CD4-positive, alpha-beta T cell treated with Interleukin-15 for 4 hours (primary cell): ENCODE results near the gene MFN2.
"Not testable (repeated sequence)": the region's sequence is repeated elsewhere in the genome, so short reads cannot be mapped to it uniquely, and the experiment has no call there.

Experiments
- DNase-seq: peaks from one replicate; pipeline ENCODE4 v3.0.0-alpha.2; 2020; ENCODE audit warnings: low spot score

MFN2 gene

DNA sequence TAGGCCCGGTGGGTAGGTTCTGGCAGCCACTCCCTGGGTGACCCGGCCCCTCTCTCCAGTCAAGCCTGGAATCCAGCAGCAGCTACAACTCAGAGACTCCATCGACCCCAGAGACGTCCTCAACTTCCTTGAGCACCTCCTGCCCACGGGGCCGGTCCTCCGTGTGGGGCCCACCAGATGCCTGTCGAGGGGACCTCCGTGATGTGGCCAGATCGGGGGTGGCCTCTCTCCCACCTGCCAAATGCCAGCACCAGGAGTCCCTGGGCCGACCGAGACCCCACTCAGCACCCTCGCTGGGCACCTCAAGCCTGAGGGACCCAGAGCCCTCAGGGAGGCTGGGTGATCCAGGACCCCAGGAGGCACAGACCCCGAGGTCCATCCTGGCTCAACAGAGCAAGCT is 41.8 kb downstream of the MFN2 start:
- DNase-seq, result no peak

DNA sequence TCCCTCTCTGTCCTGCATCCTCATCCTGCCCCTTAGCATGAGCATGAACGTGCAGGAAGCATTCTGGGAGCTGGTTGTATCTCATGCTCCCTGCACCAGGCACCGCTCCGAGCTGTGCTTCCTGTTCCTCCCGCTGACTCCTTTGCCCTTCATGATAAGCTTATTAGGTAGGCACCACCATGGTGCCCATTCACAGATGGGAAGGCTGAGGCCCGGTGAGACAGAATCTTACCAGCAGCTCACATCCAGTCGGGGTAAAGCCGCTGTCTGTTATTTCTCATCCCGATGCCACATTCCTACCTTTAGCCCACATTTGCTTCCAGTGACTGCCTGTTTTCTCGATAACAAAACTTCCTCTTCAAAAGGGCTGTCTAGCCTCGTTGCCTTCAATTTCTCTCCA is 46.3 kb downstream of the MFN2 start:
- DNase-seq, result no peak

DNA sequence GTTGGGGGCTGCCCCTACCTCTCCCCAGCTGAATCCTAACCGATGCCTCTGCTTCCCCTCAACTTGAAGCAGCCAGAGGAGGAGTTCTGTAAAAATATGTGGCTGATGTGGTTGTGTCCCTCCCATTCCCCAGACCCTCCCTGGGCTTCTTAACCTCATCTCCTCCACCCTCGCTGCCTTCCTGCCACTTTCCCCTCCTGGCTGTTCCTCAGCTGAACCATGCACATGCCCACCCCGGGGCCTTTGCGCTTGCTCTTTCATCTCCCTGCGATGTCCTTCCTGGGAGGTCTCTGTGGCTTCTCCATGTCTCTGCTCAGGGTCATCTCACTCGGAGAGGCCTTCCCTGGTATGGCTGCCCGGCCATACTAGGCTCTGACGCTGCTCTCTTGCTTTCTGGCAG is 48.0 kb downstream of the MFN2 start:
- DNase-seq, result no peak

DNA sequence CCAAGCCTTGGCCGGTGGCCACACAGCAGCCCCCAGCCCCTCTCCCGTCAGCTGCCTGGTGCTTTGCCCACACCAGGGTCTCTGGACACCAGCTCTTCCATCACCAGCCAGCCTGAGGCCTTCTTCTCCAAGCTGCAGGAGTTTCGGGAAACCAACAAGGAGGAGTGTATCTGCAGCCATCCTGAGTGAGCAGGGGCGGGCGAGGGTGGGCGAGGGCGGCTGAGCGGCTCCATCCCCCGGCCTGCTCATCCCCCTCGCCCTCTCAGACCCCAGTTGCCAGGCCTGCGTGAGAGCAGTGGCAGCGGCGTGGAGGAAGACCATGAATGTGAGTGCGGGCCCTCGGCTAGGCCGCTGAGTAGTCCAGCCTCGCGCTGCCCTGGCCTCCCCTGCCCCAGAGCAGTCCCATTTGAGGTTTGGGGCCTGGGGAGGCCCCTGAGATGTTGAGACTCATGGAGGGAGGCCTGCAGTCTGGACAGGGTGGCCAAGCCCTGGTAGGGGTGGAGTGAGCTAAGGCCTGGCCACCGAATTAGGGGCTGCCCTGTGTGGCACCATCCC is 48.8 kb downstream of the MFN2 start:
- no peak for DNase-seq

DNA sequence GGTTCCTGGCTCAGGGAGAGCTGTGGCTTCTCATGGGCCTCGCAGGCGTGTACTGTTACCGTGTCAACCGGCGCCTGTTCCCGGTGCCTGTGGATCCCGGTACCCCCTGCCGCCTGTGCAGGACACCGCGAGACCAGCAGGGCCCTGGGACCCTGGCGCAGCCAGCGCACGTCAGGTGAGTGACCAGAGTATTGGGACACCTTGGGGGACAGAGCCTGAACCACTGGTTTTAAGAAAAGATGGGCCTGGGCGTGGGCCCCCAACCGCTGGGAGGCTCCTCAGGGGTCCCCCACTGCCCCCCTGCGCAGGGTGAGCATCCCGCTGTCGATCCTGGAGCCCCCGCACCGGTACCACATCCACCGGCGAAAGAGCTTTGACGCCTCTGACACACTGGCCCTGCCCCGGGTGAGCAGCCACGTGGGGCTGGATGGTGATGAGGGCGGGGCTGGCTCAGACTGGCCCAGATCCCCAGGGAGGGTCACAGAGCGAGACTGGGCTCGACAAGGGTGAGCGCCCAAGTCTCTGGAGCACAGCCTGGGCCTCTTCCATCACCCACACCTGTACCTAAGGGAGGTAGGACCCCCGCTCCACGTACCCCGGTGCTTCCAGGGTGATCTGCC is 49.6 kb downstream of the MFN2 start:
- no peak for DNase-seq

DNA sequence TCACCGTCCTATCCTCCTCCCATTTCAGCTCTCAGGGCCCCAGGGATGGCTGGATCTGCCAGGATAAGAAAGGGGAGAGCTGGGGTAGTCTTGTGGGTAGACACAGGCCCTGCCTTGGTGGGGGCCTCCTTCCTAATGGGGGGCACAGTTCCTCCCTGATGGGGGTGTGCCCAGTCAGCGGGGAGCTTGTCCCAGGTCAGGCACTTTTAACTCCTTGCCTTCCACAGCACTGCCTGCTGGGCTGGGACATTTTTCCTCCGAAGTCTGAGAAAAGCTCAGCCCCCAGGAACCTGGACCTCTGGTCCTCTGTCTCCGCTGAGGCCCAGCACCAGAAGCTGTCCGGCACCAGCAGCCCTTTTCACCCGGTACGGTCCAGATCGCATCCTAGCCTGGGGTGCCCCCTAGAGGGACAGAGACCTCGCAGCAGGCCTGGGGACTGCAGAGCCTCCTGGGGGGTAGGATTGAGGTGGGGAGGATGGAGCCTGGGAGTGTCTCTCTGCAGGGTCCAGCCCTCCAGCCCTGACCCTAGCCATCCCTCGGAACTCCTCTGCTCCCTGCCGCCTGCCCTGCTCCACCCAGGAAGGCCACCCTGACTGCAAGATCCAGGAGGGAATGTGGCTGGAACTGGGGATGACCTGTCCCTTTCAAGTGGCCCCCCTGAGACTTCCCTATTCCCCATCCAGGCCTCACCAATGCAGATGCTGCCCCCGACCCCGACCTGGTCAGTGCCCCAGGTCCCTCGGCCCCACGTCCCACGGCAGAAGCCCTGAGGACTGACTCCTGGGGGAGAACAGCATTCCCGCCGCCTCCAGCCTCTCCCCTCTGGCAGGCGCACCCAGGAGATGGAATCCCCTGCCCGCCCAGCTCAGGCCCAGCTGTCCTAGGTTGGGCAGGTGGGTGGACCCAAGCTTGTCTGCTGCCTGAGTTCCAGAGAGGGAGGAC is 51.1 kb downstream of the MFN2 start:
- no peak for DNase-seq

- no peak for DNase-seq
Measured at GRCh38 chr1:12032161-12032621, 51.9 kb downstream of the MFN2 start.

DNA sequence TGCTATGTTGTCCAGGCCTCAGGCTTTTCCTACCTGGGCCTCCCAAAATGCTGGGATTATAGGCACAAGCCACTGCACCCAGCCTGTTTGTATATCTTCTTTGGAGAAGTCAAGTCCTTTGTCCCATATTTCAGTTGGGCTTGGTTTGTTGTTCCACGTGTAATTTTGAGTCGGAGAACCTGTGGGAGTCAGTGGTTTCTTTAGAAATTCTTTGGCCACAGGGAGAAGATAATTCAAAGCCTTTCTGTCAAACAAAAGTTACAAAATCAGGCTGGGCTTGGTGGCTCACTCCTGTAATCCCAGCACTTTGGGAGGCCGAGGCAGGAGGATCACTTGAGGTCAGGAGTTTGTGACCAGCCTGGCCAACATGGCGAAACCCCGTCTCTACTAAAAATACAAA is 53.2 kb downstream of the MFN2 start:
- not testable (repeated sequence) for DNase-seq

DNA sequence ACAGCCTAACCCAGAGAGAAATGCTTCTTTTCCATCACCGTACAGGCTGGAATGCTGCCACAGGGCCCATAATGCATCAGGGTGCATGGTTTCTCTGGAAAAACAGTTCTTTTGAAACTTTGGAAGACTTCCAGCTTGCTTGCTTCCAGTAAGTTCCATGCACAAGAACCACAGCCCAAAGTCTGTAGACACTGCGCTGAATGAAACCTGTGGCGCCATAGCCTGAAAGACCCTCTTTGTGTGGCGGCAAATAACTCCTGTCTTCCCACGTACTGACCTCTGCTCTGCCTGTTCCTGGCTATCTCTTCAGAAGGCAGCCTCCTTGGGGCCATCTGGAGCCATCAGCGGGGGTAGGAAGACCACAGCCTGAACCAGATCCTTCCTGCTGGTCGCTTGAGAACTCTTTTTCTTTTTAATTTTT is 54.1 kb downstream of the MFN2 start:
- DNase-seq, result no peak

DNA sequence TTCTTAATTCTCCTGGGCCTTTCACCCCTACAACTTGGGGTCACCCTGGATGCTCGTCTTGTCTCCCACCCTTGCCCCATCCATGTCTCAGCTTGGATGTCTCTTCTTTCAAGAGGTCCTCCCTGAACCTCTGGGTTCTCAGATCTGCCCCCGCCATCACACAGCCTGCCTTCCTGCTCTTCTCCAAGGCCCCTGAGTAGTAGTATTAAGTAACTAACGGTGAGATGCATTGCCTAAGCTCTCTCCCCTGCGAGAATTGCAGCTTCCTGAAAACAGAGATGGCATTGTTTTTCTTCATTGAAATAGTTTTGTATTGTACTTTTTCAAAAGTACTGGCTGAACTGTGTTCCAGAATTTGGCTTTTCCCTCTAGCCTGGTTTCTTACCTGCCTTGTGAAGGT is 55.1 kb downstream of the MFN2 start:
- DNase-seq, result no peak

DNA sequence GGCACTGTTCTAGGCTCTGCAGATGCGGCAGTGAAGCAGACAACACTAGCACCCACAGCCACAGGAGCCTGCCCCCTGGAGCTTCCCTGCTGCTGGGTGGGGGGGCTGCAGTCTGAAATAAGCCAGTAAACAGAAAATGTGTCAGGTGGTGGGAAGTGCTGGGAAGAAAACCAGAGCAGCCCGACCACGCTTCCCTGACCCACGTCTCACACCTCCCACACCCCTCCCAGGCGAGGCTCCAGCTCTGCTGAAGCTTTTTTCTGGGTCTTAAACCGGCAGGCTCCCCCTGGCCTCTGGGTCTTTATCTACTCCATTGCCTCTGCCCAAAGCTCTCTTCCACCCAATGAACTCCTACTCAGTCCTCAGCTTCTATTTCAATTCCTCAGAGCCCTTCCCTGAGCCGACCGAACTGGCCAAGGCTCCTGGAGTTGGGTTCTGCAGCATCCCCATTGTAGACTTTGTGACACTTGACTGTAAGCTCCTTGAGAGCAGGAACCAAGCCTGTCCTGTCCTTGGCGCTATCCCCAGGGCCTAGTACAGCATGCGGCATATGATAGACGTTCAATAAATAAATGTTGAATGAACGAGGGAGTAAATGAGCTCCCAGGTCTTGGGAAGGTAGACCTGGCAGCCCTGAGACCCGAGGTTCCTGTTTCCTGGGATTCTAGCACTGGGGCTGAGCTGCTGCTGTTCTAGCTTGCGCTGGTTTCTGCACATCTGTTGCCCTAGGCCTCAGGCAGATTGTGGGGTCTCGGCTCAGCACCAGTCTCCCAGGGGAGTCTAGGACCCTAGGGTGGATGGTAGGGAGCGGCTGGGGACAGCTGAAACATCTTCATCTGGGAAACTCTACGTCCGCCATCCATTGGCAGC is 57.5 kb downstream of the MFN2 start:
- no peak for DNase-seq

GRCh38 chr1:12038356-12039163 is 58.3 kb downstream of the MFN2 start:
- no peak for DNase-seq

GRCh38 chr1:12039164-12039525 is 58.9 kb downstream of the MFN2 start:
- no peak for DNase-seq

DNA sequence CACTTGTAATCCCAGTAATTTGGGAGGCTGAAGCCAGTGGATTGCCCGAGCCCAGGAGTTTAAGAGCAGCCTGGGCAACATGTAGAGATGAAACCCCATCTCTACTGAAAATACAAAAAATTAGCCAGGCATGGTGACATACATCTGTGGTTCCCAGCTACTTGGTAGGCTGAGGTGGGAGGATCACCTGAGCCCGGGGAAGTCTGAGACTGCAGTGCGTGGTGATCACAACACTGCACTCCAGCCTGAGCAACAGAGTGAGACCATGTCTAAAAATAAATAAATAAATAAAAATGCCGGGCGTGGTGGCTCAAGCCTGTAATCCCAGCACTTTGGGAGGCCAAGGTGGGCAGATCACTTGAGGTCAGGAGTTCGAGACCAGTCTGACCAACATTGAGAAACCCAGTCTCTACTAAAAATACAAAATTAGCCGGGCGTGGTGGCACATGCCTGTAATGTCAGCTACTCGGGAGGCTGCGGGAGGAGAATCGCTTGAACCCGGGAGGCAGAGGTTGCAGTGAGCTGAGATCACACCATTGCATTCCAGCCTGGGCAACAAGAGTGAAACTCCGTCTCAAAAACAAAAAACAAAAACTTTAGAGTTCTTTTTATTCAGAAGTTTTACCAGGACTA is 59.7 kb downstream of the MFN2 start:
- not testable (repeated sequence) for DNase-seq

DNA sequence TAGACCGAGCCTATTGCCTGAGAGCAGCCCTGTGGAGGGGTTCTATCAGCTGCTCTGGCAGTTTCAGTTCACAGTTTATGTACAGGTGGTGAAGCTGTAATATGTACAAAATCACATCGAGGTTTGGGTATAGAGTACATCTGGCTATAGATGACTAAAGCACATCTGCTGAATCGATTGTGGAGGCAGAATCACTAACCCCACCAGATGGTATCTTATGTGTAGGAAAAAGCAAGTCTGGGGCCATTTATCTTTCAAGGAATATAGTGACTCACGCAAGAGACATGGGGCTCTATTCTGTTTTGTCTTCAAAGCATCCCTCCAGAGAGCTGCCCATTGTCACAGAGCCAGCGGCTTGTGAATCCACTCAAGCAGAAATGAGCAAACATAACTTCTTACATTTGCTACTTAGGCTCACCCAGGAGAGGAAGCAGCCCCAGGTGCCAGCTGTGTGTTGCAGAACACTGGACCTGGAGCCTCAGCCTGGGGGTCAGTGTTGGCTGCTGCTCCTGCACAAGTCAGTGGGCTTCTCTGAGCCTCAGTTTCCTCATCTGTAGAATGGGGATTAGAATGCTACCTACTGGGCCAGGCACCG is 60.3 kb downstream of the MFN2 start:
- no peak for DNase-seq

GRCh38 chr1:12044187-12044877 is 64.1 kb downstream of the MFN2 start:
- DNase-seq, result not testable (repeated sequence)

GRCh38 chr1:12046749-12047119 is 66.5 kb downstream of the MFN2 start:
- DNase-seq, result no peak

DNA sequence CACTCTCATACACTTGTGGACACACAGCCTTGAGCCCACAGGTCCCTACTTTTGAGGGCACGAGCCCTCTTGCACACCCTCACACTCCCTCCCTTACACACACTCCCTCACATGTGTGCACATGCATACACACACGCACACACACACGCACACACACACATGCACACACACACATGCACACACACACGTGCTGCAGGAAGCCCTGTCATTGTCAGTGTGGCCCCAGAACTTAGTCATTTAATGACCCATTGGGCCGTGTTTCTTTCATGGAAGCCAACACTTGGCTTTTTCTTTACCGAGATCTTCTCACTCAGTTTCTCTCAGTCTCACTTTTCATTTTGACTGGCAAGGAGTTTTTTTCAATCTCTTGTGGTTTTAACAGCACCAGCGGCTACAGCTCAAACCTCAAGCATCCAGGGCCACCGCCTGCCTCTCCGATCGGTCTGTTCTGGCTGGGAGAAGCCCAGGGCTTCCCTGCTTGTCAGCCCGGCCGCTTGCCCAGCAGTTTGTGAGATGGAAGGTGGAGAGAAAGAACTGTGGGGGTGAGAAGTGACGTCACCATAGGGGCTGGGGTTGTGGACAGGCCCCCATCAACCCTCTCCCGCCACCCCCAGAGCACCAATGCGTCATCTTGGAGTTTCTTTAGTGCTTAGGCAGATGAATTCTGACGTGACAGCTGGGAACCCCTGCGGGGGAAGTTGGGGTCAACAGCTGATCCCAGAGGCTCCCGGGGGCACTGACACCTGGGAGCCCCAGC is 67.1 kb downstream of the MFN2 start:
- peak; percentile 33 for DNase-seq

DNA sequence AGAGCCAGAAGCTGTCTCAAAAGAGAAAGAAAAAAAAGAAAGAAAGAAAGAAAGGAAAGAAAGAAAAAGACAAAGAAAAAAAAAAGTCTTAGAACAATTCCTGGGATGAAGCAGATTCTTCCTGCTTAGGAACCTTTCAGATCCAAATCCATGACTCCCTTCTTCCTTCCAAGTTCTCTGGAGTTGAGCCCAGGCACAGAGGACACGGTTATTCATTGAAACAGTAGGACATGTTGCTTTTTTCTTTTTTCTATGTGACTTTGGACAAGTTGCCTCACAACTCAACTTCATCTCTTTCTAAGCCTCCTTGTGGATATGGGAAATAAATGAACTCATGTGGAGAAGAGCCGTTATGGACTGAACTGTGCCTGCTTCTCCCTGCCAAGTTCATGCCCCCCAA is 68.1 kb downstream of the MFN2 start:
- no peak for DNase-seq
